Brain microvascular endothelial cell (primary cell): ENCODE measurements around the gene ZNF747.

Experiments
- DNase-seq: peaks from one replicate; pipeline ENCODE4 v3.0.0-alpha.2; 2020
- H3K27ac ChIP-seq: fragments of 250-450 bp; sonication (Bioruptor Pico); 2 replicates; pipeline ENCODE4 v1.5.1; 2020; ENCODE audit warnings: mild to moderate bottlenecking, moderate library complexity
- H3K27me3 ChIP-seq: fragments of 250-450 bp; sonication (Bioruptor Pico); replicated peaks from 2 replicates; pipeline ENCODE4 v1.5.1; 2020; ENCODE audit warnings: mild to moderate bottlenecking
- H3K36me3 ChIP-seq: fragments of 250-450 bp; sonication (Bioruptor Pico); replicated peaks from 2 replicates; pipeline ENCODE4 v1.5.1; 2020; ENCODE audit warnings: mild to moderate bottlenecking
- H3K4me3 ChIP-seq: 2 replicates; pipeline ENCODE4 v1.5.1; 2011; ENCODE audit warnings: low read depth, mild to moderate bottlenecking, control low read depth, low read length, moderate library complexity
- in situ Hi-C: cut with HindIII; loops from 2 replicates; pipeline ENCODE4 v1.10.0; 2017; ENCODE audit warnings: low sequenced_read_pairs, low pct_ligation_motif_present
- TF ChIP-seq, protein P1 (sequence below): IDR thresholded peaks from 2 replicates; pipeline ENCODE4 v1.5.1; 2011; ENCODE audit warnings: low read depth, mild to moderate bottlenecking, moderate library complexity, low read length, control low read depth, inconsistent platforms; ENCODE audit errors: missing control alignments

Gene ZNF747

GRCh38 chr16:30556125-30556473 lies 21.4 kb upstream of the ZNF747 start:
- TF ChIP-seq, protein P1, sequence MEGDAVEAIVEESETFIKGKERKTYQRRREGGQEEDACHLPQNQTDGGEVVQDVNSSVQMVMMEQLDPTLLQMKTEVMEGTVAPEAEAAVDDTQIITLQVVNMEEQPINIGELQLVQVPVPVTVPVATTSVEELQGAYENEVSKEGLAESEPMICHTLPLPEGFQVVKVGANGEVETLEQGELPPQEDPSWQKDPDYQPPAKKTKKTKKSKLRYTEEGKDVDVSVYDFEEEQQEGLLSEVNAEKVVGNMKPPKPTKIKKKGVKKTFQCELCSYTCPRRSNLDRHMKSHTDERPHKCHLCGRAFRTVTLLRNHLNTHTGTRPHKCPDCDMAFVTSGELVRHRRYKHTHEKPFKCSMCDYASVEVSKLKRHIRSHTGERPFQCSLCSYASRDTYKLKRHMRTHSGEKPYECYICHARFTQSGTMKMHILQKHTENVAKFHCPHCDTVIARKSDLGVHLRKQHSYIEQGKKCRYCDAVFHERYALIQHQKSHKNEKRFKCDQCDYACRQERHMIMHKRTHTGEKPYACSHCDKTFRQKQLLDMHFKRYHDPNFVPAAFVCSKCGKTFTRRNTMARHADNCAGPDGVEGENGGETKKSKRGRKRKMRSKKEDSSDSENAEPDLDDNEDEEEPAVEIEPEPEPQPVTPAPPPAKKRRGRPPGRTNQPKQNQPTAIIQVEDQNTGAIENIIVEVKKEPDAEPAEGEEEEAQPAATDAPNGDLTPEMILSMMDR, result no peak
- peaks cover 7% of the 10 kb centered on the region for H3K36me3 ChIP-seq
- H3K4me3 ChIP-seq, result no peak overlapping the region
- H3K27ac ChIP-seq, result no peak overlapping the region
- DNase-seq, result no peak
- H3K27me3 ChIP-seq, result no peaks in the 10 kb centered on the region
- in situ Hi-C loops, result no loop called here

DNA sequence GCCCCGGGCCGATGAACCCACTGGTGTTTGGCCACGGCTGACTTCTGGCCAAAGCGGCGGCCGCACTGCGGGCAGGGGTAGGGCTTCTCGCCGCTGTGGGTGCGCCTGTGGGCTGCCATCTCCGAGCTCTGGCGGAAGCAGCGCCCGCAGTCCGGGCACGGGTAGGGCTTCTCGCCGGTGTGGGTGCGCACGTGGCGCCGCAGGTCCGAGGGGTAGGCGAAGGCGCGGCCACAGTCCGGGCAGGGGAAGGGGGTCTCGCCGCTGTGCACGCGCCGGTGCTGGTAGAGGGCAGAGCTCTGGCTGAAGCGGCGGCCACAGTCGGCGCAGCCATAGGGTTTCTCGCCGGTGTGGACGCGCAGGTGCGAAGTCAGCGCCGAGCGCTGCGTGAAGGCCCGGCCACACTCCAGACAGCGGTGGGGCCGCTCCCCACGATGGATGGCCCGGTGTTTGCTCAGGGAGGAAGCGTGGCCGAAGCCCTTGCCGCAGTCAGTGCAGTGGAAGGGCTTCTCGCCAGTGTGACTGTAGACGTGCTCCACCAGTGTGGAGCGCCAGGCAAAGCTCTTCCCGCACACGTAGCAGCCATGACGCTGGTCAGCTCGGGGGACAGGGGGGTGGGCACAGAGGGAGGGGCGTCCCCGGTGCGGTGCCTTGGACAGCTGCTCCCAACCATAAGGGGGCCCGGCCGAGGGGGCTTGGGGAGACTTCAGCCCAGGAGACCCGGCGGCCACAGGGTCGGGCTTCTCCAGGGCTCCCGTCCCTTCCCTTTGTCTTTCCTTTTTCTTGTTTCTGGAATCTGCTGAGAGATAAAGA lies 20.9 kb upstream of the ZNF747 start:
- Histone ChIP-seq H3K4me3 (no peak overlapping the region), H3K27ac (no peak overlapping the region), H3K27me3 (no peaks in the 10 kb centered on the region), H3K36me3 (peaks cover 7% of the 10 kb centered on the region)
- TF ChIP-seq, protein P1, result no peak
- no peak for DNase-seq
- in situ Hi-C loops, result no loop called here

DNA sequence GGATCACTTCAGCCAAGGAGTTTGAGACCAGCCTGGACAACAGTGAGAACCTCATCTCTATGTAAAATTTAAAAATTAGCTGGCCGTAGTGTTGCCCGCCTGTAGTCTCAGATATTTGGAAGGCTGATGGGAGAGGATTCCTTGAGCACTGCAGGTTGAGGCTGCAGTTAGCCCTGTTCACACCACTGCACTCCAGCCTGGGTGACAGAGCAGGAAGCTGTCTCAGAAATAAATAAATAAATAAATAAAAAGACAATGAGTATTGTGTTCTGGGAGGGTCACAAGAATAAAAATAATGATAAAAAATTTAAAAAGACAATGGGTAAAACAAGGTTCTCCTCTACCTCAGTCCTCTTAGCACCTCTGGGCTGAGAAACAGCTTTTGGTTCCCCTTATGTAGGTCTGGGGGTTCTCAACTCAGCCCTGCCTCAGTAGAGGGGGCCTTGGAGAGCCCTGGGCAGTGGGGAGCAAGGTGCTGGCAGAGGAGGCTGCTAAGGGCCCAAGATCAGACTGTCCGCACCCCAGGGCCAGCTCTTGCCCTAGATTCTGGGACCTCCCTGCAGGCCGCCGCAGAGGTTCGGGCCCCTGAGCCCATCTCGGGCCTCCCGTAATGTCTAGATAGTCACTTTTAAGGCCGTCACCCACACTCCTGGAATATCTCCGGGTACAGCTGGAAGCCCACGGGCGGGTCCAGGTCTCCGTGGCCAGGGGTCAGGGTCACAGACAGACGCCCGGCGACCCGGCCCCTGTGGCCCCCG lies 20.1 kb upstream of the ZNF747 start:
- TF ChIP-seq, protein P1, result no peak
- Histone ChIP-seq H3K27me3 (no peaks in the 10 kb centered on the region), H3K4me3 (no peak overlapping the region), H3K27ac (no peak overlapping the region), H3K36me3 (peaks cover 7% of the 10 kb centered on the region)
- in situ Hi-C loops, result no loop called here
- no peak for DNase-seq

- no peak overlapping the region for H3K27ac ChIP-seq
- in situ Hi-C loops, result no loop called here
- no peaks in the 10 kb centered on the region for H3K27me3 ChIP-seq
- H3K36me3 ChIP-seq, result peaks cover 7% of the 10 kb centered on the region
- TF ChIP-seq, protein P1, result no peak
- no peak overlapping the region for H3K4me3 ChIP-seq
- no peak for DNase-seq
Measured at GRCh38 chr16:30553393-30553899, 18.8 kb upstream of the ZNF747 start.

DNA sequence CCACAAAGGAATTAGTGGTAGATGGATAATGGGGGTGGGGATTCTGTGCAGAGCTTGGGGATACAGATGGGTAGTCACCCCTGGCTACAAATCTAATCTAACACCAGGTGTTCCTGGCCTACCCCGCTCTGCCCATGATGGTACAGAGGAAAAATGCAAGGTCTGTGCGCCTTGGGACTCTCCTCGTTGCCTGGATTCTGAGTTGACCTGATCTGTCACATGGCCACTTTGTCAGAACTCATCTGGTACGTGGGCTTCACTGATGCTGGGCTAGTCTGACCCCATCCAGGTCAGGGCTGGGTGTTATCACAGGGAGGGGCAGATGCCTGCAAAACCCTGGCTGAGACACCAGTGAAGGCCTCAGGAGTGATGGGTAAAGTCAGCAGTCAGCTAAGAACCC lies 18.3 kb upstream of the ZNF747 start:
- TF ChIP-seq, protein P1, result no peak
- DNase-seq, result no peak
- Histone ChIP-seq H3K27me3 (no peaks in the 10 kb centered on the region), H3K27ac (no peak overlapping the region), H3K36me3 (peaks cover 7% of the 10 kb centered on the region), H3K4me3 (no peak overlapping the region)
- in situ Hi-C loops, result no loop called here
